HG03558 (cell line): Measurements from ENCODE around the gene SLFN12L.
"Not testable (repeated sequence)": the region's sequence is repeated elsewhere in the genome, so short reads cannot be mapped to it uniquely, and the experiment has no call there.

ENCODE experiments used
- ATAC-seq: cut with Tn5 transposase; IDR thresholded peaks from one replicate; pipeline ENCODE4 v1.9.1; 2021; ENCODE audit warnings: moderate number of reproducible peaks; ENCODE audit not compliant: unreplicated experiment; ENCODE audit errors: extremely low read depth

SLFN12L gene

GRCh38 chr17:35545150-35545549, 7.7 kb upstream of the SLFN12L start:
- ATAC-seq: no peak

- ATAC-seq: no peak
These were observed 6.4 kb upstream of the SLFN12L start for GRCh38 chr17:35543856-35544255.

GRCh38 chr17:35542990-35543389, 5.5 kb upstream of the SLFN12L start:
- ATAC-seq: no peak

- ATAC-seq: no peak
These were observed 4.0 kb upstream of the SLFN12L start for GRCh38 chr17:35541434-35541833.

- ATAC-seq: no peak
These were observed 3.3 kb upstream of the SLFN12L start for GRCh38 chr17:35540589-35541404.

- no peak for ATAC-seq
These were observed 2.2 kb upstream of the SLFN12L start for GRCh38 chr17:35539659-35540026.

- no peak for ATAC-seq
These were observed 760 bp downstream of the SLFN12L start for GRCh38 chr17:35536664-35537171.

- ATAC-seq: not testable (repeated sequence)
These were observed 2.1 kb downstream of the SLFN12L start for GRCh38 chr17:35535406-35535805.

- no peak for ATAC-seq
These were observed 2.8 kb downstream of the SLFN12L start for GRCh38 chr17:35534576-35535093.

GRCh38 chr17:35531160-35531559, 6.3 kb downstream of the SLFN12L start:
- ATAC-seq: no peak

- ATAC-seq: no peak
These were observed 7.6 kb downstream of the SLFN12L start for GRCh38 chr17:35529866-35530265.

- ATAC-seq: not testable (repeated sequence)
These were observed 8.2 kb downstream of the SLFN12L start for GRCh38 chr17:35529326-35529725.

- no peak for ATAC-seq
These were observed 14.2 kb downstream of the SLFN12L start for GRCh38 chr17:35523296-35523695.

GRCh38 chr17:35521654-35522256, 15.7 kb downstream of the SLFN12L start:
- ATAC-seq: not testable (repeated sequence)

GRCh38 chr17:35521150-35521549, 16.3 kb downstream of the SLFN12L start:
- no peak for ATAC-seq

GRCh38 chr17:35519906-35520442, 17.5 kb downstream of the SLFN12L start:
- no peak for ATAC-seq

GRCh38 chr17:35519439-35519838, 18.0 kb downstream of the SLFN12L start:
- ATAC-seq: no peak

GRCh38 chr17:35518431-35518830, 19.0 kb downstream of the SLFN12L start:
- ATAC-seq: not testable (repeated sequence)

GRCh38 chr17:35515027-35515426, 22.5 kb downstream of the SLFN12L start:
- no peak for ATAC-seq

- ATAC-seq: no peak
These were observed 22.9 kb downstream of the SLFN12L start for GRCh38 chr17:35514564-35514963.

GRCh38 chr17:35510052-35510451, 27.4 kb downstream of the SLFN12L start:
- ATAC-seq: no peak
